ENCODE data around the gene PEPD.

PEPD gene

DNA sequence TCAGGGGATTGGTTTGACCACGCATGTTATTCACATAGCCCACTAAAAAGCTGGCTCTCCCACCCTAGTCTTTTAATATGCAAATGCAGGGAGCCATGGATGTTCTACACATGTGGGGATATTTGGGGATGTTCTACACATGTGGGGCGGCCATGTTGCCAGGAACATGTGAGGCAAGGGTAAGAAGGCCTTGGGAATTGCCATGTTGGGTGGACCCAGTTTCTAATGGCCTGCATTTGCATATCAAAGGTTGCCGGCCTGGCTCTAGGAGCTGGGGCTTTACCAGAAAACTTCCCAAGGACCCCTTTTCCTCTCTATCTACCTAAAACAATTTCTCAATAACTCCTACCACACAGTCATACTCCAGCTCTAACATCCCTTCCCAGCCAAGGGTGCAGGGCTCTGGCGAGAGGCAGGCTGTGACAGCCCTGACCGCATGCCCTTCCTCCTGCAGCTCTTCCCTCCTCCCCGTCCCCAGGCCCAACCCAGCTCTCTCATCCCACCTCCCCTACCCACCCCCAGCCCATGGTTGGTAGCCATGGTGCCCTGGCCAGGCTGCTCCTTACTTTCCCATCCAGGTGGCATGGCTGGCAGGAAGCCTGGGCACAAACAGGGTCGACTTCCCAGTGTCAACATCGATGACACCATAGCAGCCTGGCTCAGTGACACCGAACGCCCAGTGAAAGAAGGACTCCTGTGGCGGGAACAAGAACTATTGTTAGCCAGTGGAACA, 11.0 kb downstream of the PEPD start:
- no peak overlapping the region for H3K4me3 ChIP-seq (ENCODE audit: low read length)
- no peaks in the 10 kb centered on the region for H4K20me1 ChIP-seq (ENCODE audit: insufficient read depth, low read length)
- H3K27ac ChIP-seq (ENCODE audit: low read length): no peak overlapping the region
- H3K27me3 ChIP-seq (replicated peaks; ENCODE audit: insufficient read depth, low read length): no peaks in the 10 kb centered on the region
- TF ChIP-seq, protein P1, sequence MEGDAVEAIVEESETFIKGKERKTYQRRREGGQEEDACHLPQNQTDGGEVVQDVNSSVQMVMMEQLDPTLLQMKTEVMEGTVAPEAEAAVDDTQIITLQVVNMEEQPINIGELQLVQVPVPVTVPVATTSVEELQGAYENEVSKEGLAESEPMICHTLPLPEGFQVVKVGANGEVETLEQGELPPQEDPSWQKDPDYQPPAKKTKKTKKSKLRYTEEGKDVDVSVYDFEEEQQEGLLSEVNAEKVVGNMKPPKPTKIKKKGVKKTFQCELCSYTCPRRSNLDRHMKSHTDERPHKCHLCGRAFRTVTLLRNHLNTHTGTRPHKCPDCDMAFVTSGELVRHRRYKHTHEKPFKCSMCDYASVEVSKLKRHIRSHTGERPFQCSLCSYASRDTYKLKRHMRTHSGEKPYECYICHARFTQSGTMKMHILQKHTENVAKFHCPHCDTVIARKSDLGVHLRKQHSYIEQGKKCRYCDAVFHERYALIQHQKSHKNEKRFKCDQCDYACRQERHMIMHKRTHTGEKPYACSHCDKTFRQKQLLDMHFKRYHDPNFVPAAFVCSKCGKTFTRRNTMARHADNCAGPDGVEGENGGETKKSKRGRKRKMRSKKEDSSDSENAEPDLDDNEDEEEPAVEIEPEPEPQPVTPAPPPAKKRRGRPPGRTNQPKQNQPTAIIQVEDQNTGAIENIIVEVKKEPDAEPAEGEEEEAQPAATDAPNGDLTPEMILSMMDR (IDR thresholded peaks at IDR 0.05; ENCODE audit: low read length): no peak
- no peak for TF ChIP-seq EZH2phosphoT487 (IDR thresholded peaks at IDR 0.05; ENCODE audit: low read length)
- no peak for TF ChIP-seq EZH2 (optimal IDR thresholded peaks at IDR 0.05; ENCODE audit: low read depth, low read length)
- no peak overlapping the region for H3K9ac ChIP-seq (ENCODE audit: low read length)
- DNase-seq: no peak
- H3K4me1 ChIP-seq (ENCODE audit: low read length): no peaks in the 10 kb centered on the region
- H3K36me3 ChIP-seq (replicated peaks; ENCODE audit: insufficient read depth, low read length): no peaks in the 10 kb centered on the region
- peaks cover 4% of the 10 kb centered on the region; the same call in 1 of the 2 replicates for H3K79me2 ChIP-seq (ENCODE audit: low read length)
- H3F3A ChIP-seq (ENCODE audit: insufficient read depth, low read length): no peaks in the 10 kb centered on the region
- H3K4me2 ChIP-seq (ENCODE audit: low read depth, low read length): no peak overlapping the region
- no peak overlapping the region for H2AFZ ChIP-seq (ENCODE audit: low read length)
- H3K9me2 ChIP-seq (replicated peaks; ENCODE audit: insufficient read depth, low read length): no peaks in the 10 kb centered on the region
- no peaks in the 10 kb centered on the region for H3K9me3 ChIP-seq (replicated peaks; ENCODE audit: insufficient read depth, low read length)

DNA sequence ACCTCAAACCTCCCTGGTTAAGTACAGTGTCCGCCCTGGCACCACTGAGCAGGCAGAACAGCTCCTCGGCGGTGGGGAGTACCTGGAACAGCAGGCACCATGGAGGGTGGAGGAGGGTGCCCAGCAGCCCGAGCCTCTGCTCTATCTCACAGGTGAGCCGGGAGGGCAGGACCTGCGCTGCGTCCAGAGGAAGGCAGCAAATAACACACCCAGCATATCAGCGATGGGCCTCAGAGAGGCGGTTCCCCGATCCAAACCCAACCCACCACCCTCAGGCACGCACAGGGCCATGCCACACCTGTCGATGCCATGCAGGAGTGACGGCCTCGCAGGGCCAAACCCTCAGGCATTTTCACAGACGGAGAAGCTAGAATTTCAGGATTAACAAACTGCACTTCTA, 11.8 kb downstream of the PEPD start:
- Histone ChIP-seq H3K27me3 (replicated peaks; ENCODE audit: insufficient read depth, low read length) (no peaks in the 10 kb centered on the region), H3K9ac (ENCODE audit: low read length) (no peak overlapping the region), H3K9me2 (replicated peaks; ENCODE audit: insufficient read depth, low read length) (no peaks in the 10 kb centered on the region), H3K4me1 (ENCODE audit: low read length) (no peaks in the 10 kb centered on the region), H2AFZ (ENCODE audit: low read length) (no peak overlapping the region), H3K27ac (ENCODE audit: low read length) (no peak overlapping the region), H3K36me3 (replicated peaks; ENCODE audit: insufficient read depth, low read length) (no peaks in the 10 kb centered on the region), H3K9me3 (replicated peaks; ENCODE audit: insufficient read depth, low read length) (no peaks in the 10 kb centered on the region), H3F3A (ENCODE audit: insufficient read depth, low read length) (no peaks in the 10 kb centered on the region), H4K20me1 (ENCODE audit: insufficient read depth, low read length) (no peaks in the 10 kb centered on the region), H3K4me2 (ENCODE audit: low read depth, low read length) (no peak overlapping the region), H3K4me3 (ENCODE audit: low read length) (no peak overlapping the region), H3K79me2 (ENCODE audit: low read length) (no peaks in the 10 kb centered on the region)
- TF ChIP-seq, protein P1 (IDR thresholded peaks at IDR 0.05; ENCODE audit: low read length): no peak
- TF ChIP-seq EZH2phosphoT487 (IDR thresholded peaks at IDR 0.05; ENCODE audit: low read length): no peak
- no peak for TF ChIP-seq EZH2 (optimal IDR thresholded peaks at IDR 0.05; ENCODE audit: low read depth, low read length)
- no peak for DNase-seq

DNA sequence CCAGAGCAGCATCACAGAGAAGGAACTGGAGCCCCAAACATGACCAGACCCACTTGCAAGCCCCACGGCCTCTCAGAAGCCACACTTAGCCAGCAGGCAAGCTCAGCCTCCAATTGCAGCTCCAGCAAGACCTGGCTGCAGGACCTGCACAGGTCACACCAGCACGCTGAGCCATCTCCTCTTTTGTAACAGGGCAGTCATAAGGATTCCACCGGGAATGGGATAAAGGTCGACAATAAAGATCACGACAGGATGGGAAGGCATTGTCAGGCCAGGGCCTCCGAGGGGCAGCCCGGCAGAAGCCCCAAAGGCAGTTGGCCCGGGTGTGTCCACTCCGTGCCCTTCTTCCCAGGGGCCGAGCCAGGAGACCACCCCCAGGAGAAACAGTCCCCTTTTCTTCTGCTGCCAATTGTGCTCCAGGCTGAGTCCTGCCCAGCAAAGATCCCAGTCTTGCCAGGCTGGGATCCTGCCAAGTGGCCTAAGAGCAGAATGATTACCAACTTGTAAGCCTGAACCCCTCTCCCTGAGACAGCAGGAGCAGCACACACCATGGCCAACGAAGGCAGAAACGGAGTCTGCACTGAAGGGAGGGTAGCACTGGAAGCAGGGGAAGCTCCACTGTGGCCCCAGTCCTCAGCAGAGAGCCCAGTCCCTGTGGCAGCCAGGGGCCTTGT, 12.5 kb downstream of the PEPD start:
- H4K20me1 ChIP-seq (ENCODE audit: insufficient read depth, low read length): no peaks in the 10 kb centered on the region
- H3K79me2 ChIP-seq (ENCODE audit: low read length): no peaks in the 10 kb centered on the region
- H3K9me3 ChIP-seq (replicated peaks; ENCODE audit: insufficient read depth, low read length): no peaks in the 10 kb centered on the region
- no peaks in the 10 kb centered on the region for H3F3A ChIP-seq (ENCODE audit: insufficient read depth, low read length)
- TF ChIP-seq, protein P1 (IDR thresholded peaks at IDR 0.05; ENCODE audit: low read length): no peak
- no peak for TF ChIP-seq EZH2 (optimal IDR thresholded peaks at IDR 0.05; ENCODE audit: low read depth, low read length)
- TF ChIP-seq EZH2phosphoT487 (IDR thresholded peaks at IDR 0.05; ENCODE audit: low read length): no peak
- no peak overlapping the region for H3K27ac ChIP-seq (ENCODE audit: low read length)
- H3K27me3 ChIP-seq (replicated peaks; ENCODE audit: insufficient read depth, low read length): no peaks in the 10 kb centered on the region
- H3K9ac ChIP-seq (ENCODE audit: low read length): no peak overlapping the region
- H3K4me3 ChIP-seq (ENCODE audit: low read length): no peak overlapping the region
- H3K36me3 ChIP-seq (replicated peaks; ENCODE audit: insufficient read depth, low read length): no peaks in the 10 kb centered on the region
- no peak overlapping the region for H3K4me2 ChIP-seq (ENCODE audit: low read depth, low read length)
- no peak for DNase-seq
- H3K4me1 ChIP-seq (ENCODE audit: low read length): no peaks in the 10 kb centered on the region
- no peaks in the 10 kb centered on the region for H3K9me2 ChIP-seq (replicated peaks; ENCODE audit: insufficient read depth, low read length)
- H2AFZ ChIP-seq (ENCODE audit: low read length): no peak overlapping the region
